ENCODE data around the gene TSC1.

Gene TSC1

GRCh38 chr9:132880324-132880661 lies 64.1 kb downstream of the TSC1 start:
- TF ChIP-seq CTCF (IDR thresholded peaks at IDR 0.05; ENCODE audit: borderline replicate concordance, control extremely low read depth, extremely low read depth, insufficient read depth, missing control alignments): no peak
- DNase-seq (ENCODE audit: low spot score): no peak
- in situ Hi-C loops (cut with MboI; ENCODE audit: low sequenced_read_pairs, unreplicated experiment): no loop called here

GRCh38 chr9:132879457-132880323 lies 64.7 kb downstream of the TSC1 start:
- TF ChIP-seq CTCF (IDR thresholded peaks at IDR 0.05; ENCODE audit: borderline replicate concordance, control extremely low read depth, extremely low read depth, insufficient read depth, missing control alignments): no peak
- in situ Hi-C loops (cut with MboI; ENCODE audit: low sequenced_read_pairs, unreplicated experiment): no loop called here
- no peak for DNase-seq (ENCODE audit: low spot score)

GRCh38 chr9:132878695-132879456 lies 65.5 kb downstream of the TSC1 start, which contains the start of gene SPACA9:
Gene SPACA9 (plus strand): TSS chr9:132878898. CDS start chr9:132883948, 5,050 bp downstream.
- no peak for TF ChIP-seq CTCF (IDR thresholded peaks at IDR 0.05; ENCODE audit: borderline replicate concordance, control extremely low read depth, extremely low read depth, insufficient read depth, missing control alignments)
- DNase-seq (ENCODE audit: low spot score): peak; percentile 74
- in situ Hi-C loops (cut with MboI; ENCODE audit: low sequenced_read_pairs, unreplicated experiment): no loop called here

- in situ Hi-C loops (cut with MboI; ENCODE audit: low sequenced_read_pairs, unreplicated experiment): no loop called here
- no peak for TF ChIP-seq CTCF (IDR thresholded peaks at IDR 0.05; ENCODE audit: borderline replicate concordance, control extremely low read depth, extremely low read depth, insufficient read depth, missing control alignments)
- peak; percentile 97 for DNase-seq (ENCODE audit: low spot score)
These were observed 66.4 kb downstream of the TSC1 start, which contains the start of gene AK8 for GRCh38 chr9:132877824-132878694. Gene AK8 (minus strand): TSS chr9:132878284. CDS start chr9:132878255, 29 bp downstream.

- TF ChIP-seq CTCF (IDR thresholded peaks at IDR 0.05; ENCODE audit: borderline replicate concordance, control extremely low read depth, extremely low read depth, insufficient read depth, missing control alignments): no peak
- no peak for DNase-seq (ENCODE audit: low spot score)
- in situ Hi-C loops (cut with MboI; ENCODE audit: low sequenced_read_pairs, unreplicated experiment): no loop called here
These were observed 67.0 kb downstream of the TSC1 start for GRCh38 chr9:132877458-132877823.

GRCh38 chr9:132876849-132877248 lies 67.6 kb downstream of the TSC1 start:
- in situ Hi-C loops (cut with MboI; ENCODE audit: low sequenced_read_pairs, unreplicated experiment): no loop called here

More at GRCh38 chr9:132876849-132877248, 67.6 kb downstream of the TSC1 start:
- no peak for DNase-seq (ENCODE audit: low spot score)
- TF ChIP-seq CTCF (IDR thresholded peaks at IDR 0.05; ENCODE audit: borderline replicate concordance, control extremely low read depth, extremely low read depth, insufficient read depth, missing control alignments): no peak
